Epithelial cell of prostate (primary cell): Measurements from ENCODE around the gene B9D1.

Experiments
- DNase-seq: peaks from one replicate; pipeline ENCODE4 v3.0.0-alpha.2; 2011; ENCODE audit warnings: low read depth, low spot score
- H3K27ac ChIP-seq: fragments of 450-650 bp; 2 replicates; pipeline ENCODE4 v1.5.1; 2017; ENCODE audit warnings: mild to moderate bottlenecking

The B9D1 gene

GRCh38 chr17:19308398-19308797 lies 54.1 kb downstream of the B9D1 start:
- no peak overlapping the region for H3K27ac ChIP-seq
- DNase-seq: no peak

- H3K27ac ChIP-seq: no peak overlapping the region
- DNase-seq: no peak
Measured at GRCh38 chr17:19307521-19307920, 55.0 kb downstream of the B9D1 start.

- H3K27ac ChIP-seq: no peak overlapping the region
- no peak for DNase-seq
Measured at GRCh38 chr17:19306160-19307111, 56.1 kb downstream of the B9D1 start.

- DNase-seq: no peak
- no peak overlapping the region for H3K27ac ChIP-seq
Measured at GRCh38 chr17:19305761-19306159, 56.8 kb downstream of the B9D1 start.

GRCh38 chr17:19305256-19305655 lies 57.3 kb downstream of the B9D1 start:
- no peak for DNase-seq
- no peak overlapping the region for H3K27ac ChIP-seq

GRCh38 chr17:19304751-19305150 lies 57.8 kb downstream of the B9D1 start:
- H3K27ac ChIP-seq: no peak overlapping the region
- no peak for DNase-seq

- no peak for DNase-seq
- H3K27ac ChIP-seq: no peak overlapping the region
Measured at GRCh38 chr17:19304209-19304608, 58.3 kb downstream of the B9D1 start.

GRCh38 chr17:19303367-19303776 lies 59.2 kb downstream of the B9D1 start:
- no peak overlapping the region for H3K27ac ChIP-seq
- no peak for DNase-seq

GRCh38 chr17:19302791-19303331 lies 59.7 kb downstream of the B9D1 start:
- no peak for DNase-seq
- H3K27ac ChIP-seq: no peak overlapping the region

- DNase-seq: no peak
- no peak overlapping the region for H3K27ac ChIP-seq
Measured at GRCh38 chr17:19301973-19302372, 60.5 kb downstream of the B9D1 start.

GRCh38 chr17:19301274-19301951 lies 61.1 kb downstream of the B9D1 start:
- no peak for DNase-seq
- H3K27ac ChIP-seq: no peak overlapping the region

GRCh38 chr17:19299866-19300265 lies 62.7 kb downstream of the B9D1 start:
- DNase-seq: no peak
- H3K27ac ChIP-seq: no peak overlapping the region

- no peak for DNase-seq
- H3K27ac ChIP-seq: no peak overlapping the region
Measured at GRCh38 chr17:19299214-19299747, 63.2 kb downstream of the B9D1 start.

GRCh38 chr17:19298569-19299213 lies 63.8 kb downstream of the B9D1 start:
- no peak for DNase-seq

GRCh38 chr17:19296786-19297778 lies 65.4 kb downstream of the B9D1 start:
- DNase-seq: no peak
- H3K27ac ChIP-seq: no peak overlapping the region

More at GRCh38 chr17:19298569-19299213, 63.8 kb downstream of the B9D1 start:
- no peak overlapping the region for H3K27ac ChIP-seq

GRCh38 chr17:19295473-19296135 lies 66.9 kb downstream of the B9D1 start:
- DNase-seq: no peak
- no peak overlapping the region for H3K27ac ChIP-seq

- no peak overlapping the region for H3K27ac ChIP-seq
- DNase-seq: no peak
Measured at GRCh38 chr17:19294443-19294842, 68.1 kb downstream of the B9D1 start.
